Stimulated activated CD8-positive, alpha-beta memory T cell treated with anti-CD3 and anti-CD28 coated beads, Interleukin-12 subunit alpha, Interleukin-12 subunit beta, amount 100 ng/mL, for 24 hours (primary cell): ENCODE data around the gene TRIM56.
"Not testable (repeated sequence)": the region's sequence is repeated elsewhere in the genome, so short reads cannot be mapped to it uniquely, and the experiment has no call there.

Experiments
- DNase-seq: peaks from one replicate; pipeline ENCODE4 v3.0.0-alpha.2; 2020; ENCODE audit errors: extremely low read depth

TRIM56 gene

GRCh38 chr7:101113836-101114235, 28.6 kb downstream of the TRIM56 start:
- DNase-seq = no peak

GRCh38 chr7:101114492-101114891, 29.2 kb downstream of the TRIM56 start:
- DNase-seq = no peak

GRCh38 chr7:101115215-101115614, 29.9 kb downstream of the TRIM56 start:
- DNase-seq = no peak

GRCh38 chr7:101116898-101117297, 31.6 kb downstream of the TRIM56 start:
- DNase-seq = no peak

GRCh38 chr7:101118856-101119255, 33.6 kb downstream of the TRIM56 start:
- DNase-seq = no peak

- no peak for DNase-seq
These were observed 34.6 kb downstream of the TRIM56 start for GRCh38 chr7:101119876-101120275.

- no peak for DNase-seq
These were observed 35.0 kb downstream of the TRIM56 start for GRCh38 chr7:101120315-101120714.

- not testable (repeated sequence) for DNase-seq
These were observed 36.3 kb downstream of the TRIM56 start for GRCh38 chr7:101121631-101121990.

- DNase-seq = no peak
These were observed 37.0 kb downstream of the TRIM56 start for GRCh38 chr7:101121991-101122932.

- no peak for DNase-seq
These were observed 37.8 kb downstream of the TRIM56 start for GRCh38 chr7:101122933-101123702.

GRCh38 chr7:101123703-101124068, 38.4 kb downstream of the TRIM56 start:
- no peak for DNase-seq

- no peak for DNase-seq
These were observed 39.2 kb downstream of the TRIM56 start for GRCh38 chr7:101124376-101125056.

- no peak for DNase-seq
These were observed 40.8 kb downstream of the TRIM56 start for GRCh38 chr7:101125989-101126650.

- no peak for DNase-seq
These were observed 41.6 kb downstream of the TRIM56 start, which contains the start of gene SERPINE1 for GRCh38 chr7:101126651-101127459. TSS of gene SERPINE1 (plus strand) at chr7:101127104. CDS start at chr7:101128394, 1,290 bp downstream.

GRCh38 chr7:101127460-101128039, 42.3 kb downstream of the TRIM56 start:
- DNase-seq = no peak

GRCh38 chr7:101128040-101128834, 43.0 kb downstream of the TRIM56 start:
- no peak for DNase-seq

GRCh38 chr7:101129603-101130117, 44.4 kb downstream of the TRIM56 start:
- DNase-seq = no peak

- not testable (repeated sequence) for DNase-seq
These were observed 47.6 kb downstream of the TRIM56 start for GRCh38 chr7:101132626-101133600.
